Measurements from ENCODE around the gene CCDC39.
A peak's percentile ranks its signal among the peaks of the same experiment; 100 is the strongest.

CCDC39 gene

GRCh38 chr3:180657094-180657493 is 22.2 kb downstream of the CCDC39 start:
- no peak overlapping the region for H3K27ac ChIP-seq

GRCh38 chr3:180656406-180656805 is 22.9 kb downstream of the CCDC39 start:
- TF ChIP-seq CTCF (conservative IDR thresholded peaks at IDR 0.05) = no peak
- H3K27ac ChIP-seq = no peak overlapping the region

More at GRCh38 chr3:180657094-180657493, 22.2 kb downstream of the CCDC39 start:
- TF ChIP-seq CTCF (conservative IDR thresholded peaks at IDR 0.05) = no peak

- TF ChIP-seq CTCF (conservative IDR thresholded peaks at IDR 0.05) = peak; percentile 45
- no peak overlapping the region for H3K27ac ChIP-seq
These were observed 33.0 kb downstream of the CCDC39 start for GRCh38 chr3:180646187-180646790.

- no peak overlapping the region for H3K27ac ChIP-seq
- no peak for TF ChIP-seq CTCF (conservative IDR thresholded peaks at IDR 0.05)
These were observed 38.3 kb downstream of the CCDC39 start for GRCh38 chr3:180640987-180641386.

GRCh38 chr3:180633722-180634121 is 45.6 kb downstream of the CCDC39 start:
- no peak for TF ChIP-seq CTCF (conservative IDR thresholded peaks at IDR 0.05)

GRCh38 chr3:180631317-180631716 is 48.0 kb downstream of the CCDC39 start:
- no peak overlapping the region for H3K27ac ChIP-seq
- TF ChIP-seq CTCF (conservative IDR thresholded peaks at IDR 0.05) = no peak

More at GRCh38 chr3:180633722-180634121, 45.6 kb downstream of the CCDC39 start:
- no peak overlapping the region for H3K27ac ChIP-seq

GRCh38 chr3:180630371-180630770 is 48.9 kb downstream of the CCDC39 start:
- no peak overlapping the region for H3K27ac ChIP-seq
- TF ChIP-seq CTCF (conservative IDR thresholded peaks at IDR 0.05) = no peak

Data from VCaP (cell line).